GM21528 (cell line): ENCODE measurements around the gene RBM6.
A peak's percentile ranks its signal among the peaks of the same experiment; 100 is the strongest.
"Not testable (repeated sequence)": the region's sequence is repeated elsewhere in the genome, so short reads cannot be mapped to it uniquely, and the experiment has no call there.

Experiments
- ATAC-seq: cut with Tn5 transposase; IDR thresholded peaks from one replicate; pipeline ENCODE4 v1.9.1; 2021; ENCODE audit warnings: mild to moderate bottlenecking, moderate library complexity; ENCODE audit not compliant: unreplicated experiment, low FRiP score

RBM6 gene

GRCh38 chr3:49916686-49917085 lies 23.3 kb upstream of the RBM6 start:
- no peak for ATAC-seq

DNA sequence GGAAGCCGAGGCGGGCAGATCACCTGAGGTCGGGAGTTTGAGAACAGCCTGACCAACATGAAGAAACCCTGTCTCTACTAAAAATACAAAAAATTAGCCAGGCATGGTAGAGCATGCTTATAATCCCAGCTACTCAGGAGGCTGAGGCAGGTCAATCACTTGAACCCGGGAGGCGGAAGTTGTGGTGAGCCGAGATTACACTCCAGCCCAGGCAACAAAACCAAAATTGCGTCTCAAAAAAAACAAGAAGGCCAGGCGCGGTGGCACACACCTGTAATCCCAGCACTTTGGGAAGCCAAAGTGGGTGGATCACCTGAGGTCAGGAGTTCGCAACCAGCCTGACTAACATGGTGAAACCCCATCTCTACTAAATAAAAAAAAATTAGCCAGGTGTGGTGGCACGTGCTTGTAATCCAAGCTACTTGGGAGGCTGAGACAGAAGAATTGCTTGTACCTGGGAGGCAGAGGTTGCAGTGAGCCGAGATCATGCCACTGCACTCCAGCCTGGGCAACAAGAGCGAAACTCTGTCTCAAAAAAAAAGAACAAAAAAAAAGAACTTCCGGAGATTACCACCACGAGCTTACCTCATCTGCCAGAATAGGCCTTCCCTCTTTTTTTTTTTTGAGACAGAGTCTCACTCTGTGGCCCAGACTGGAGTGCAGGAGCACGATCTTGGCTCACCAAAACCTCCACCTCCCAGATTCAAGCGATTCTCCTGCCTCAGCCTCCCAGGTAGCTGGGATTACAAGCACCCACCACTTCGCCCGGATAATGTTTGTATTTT lies 22.0 kb upstream of the RBM6 start:
- ATAC-seq, result not testable (repeated sequence)

GRCh38 chr3:49924683-49925082 lies 15.3 kb upstream of the RBM6 start:
- ATAC-seq, result no peak

GRCh38 chr3:49925485-49925884 lies 14.5 kb upstream of the RBM6 start:
- ATAC-seq, result no peak

DNA sequence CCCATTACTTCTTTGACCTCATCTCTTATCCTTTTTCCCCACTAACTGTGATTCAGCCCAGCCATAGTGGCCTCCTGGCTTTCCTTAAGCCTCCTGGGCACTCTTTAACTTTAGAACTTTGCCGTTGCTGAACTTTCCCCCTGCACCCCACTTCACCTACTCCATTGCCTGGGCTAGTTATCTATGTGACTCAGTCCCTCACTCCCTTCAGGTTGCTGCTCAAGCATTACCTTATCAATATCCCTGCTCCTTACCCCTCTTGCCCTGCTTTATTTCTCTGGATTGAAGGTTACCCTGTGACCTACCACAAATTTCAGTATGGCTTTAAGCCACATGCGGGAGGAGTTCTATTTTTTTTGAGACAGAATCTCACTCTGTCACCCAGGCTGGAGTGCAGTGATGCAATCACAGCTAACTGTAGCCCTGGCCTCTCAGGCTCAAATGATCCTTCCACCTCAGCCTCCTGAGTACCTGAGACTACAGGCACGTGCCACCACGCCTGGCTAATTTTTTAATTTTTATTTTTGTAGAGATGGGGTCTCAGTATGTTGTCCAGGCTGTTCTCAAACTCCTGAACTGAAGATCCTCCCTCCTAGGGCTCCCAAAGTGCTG lies 13.7 kb upstream of the RBM6 start:
- no peak for ATAC-seq

- ATAC-seq, result no peak
Measured at GRCh38 chr3:49927798-49928197, 12.2 kb upstream of the RBM6 start.

DNA sequence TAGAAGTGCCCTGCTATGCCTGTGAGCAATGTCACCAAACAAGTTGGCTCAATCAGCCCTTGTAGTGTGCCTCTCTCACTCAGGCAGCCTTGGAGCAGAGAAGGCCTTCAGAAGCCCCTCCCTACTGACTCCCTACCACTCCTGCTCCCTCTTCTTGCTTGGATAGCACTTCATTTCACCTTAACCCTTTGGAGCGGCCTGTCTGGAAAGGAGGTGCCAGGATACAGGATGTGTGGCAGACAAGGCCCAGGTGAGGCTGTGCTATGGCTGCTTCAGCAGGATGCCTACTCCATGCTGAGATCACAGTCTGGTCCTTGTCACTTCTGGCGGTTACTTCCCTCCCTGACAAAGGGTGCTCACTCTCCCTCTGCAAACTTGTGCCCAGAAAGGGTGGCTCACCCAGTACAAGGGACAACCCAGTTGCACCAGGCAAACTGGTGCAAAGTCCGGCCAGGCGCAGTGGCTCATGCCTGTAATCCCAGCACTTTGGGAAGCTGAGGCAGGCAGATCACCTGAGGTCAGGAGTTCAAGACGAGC lies 11.4 kb upstream of the RBM6 start:
- ATAC-seq, result no peak

GRCh38 chr3:49929291-49930167 lies 10.4 kb upstream of the RBM6 start, which contains the start of gene MON1A:
TSS of gene MON1A (minus strand) at chr3:49929811. CDS start at chr3:49913346, 16,465 bp downstream.
- ATAC-seq, result peak; percentile 84

DNA sequence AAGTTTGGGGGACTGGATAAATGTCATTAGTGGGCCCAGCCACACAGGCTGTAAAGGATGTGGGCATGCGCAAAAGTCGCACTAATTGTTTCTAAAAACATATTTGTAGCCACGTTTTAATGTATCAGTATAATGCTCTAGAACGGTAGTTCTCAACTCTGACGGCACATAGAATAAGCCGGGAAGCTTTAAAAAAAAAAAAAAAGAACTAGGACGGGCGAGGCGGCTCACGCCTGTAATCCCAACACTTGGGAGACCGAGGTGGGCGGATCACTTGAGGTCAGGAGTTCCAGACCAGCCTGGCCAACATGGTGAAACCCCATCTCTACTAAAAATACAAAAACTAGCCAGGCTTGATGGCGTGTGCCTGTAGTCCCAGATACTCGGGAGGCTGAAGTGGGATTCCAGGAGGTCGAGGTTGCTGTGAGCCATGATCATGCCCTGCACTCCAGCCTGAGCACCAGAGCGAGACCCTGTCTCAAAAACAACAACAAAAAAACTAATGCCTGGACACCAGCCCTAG lies 9.7 kb upstream of the RBM6 start:
- no peak for ATAC-seq

DNA sequence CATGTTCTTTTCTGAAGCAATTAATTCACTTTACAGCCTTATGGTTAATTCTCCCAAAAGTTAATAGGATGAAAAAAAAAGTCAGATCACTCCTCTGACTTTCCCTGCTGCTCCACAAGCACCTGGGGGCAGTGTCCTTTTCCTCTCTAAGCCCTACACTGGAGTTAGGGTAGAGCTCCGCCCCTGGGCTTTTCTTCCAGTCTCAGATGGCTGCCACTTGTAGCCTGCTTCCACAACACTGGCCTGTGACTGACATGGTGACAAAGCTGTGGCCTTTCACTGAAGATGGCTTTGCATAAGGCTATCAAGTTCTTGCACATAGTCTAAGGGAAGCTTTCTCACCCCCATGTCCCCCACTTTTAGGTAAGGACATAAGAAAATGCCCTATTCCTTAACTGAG lies 9.0 kb upstream of the RBM6 start:
- ATAC-seq, result no peak

GRCh38 chr3:49932281-49932680 lies 7.7 kb upstream of the RBM6 start:
- not testable (repeated sequence) for ATAC-seq

DNA sequence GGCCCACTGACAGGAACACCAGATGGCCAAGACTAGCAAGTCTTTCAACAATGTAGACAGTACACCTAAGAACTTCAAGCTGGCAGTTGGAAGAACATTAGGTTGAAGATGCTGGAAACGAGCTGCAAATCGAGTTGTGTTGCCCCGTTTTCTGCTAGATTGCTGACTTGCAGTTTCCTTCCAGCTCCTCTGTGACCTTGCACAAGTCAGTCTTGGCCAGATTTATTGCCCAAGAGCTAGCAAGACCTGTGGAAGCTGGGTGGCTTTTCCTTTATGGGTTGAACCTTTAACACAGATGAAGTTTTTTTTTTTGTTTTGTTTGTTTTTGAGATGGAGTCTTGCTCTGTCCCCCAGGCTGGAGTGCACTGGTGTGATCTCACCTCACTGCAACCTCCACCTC lies 2.9 kb upstream of the RBM6 start:
- ATAC-seq, result no peak

- ATAC-seq, result no peak
Measured at GRCh38 chr3:49940667-49941249, 808 bp downstream of the RBM6 start.

DNA sequence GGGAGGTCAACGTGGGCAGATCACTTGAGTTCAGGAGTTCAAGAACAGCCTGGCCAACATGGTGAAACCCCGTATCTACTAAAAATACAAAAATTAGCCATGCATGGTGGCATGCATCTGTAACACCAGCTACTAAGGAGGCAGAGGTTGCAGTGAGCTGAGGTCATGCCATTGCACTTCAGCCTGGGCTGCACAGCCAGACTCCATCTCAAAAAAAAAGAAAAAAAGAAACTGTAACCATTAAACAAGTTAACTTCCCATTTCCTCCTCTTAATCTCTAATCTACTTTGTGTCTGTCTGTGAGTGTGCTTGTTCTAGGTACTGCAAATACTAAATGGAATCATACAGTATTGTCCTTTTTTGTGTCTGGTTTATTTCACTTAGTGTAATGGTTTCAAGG lies 2.7 kb downstream of the RBM6 start:
- no peak for ATAC-seq

GRCh38 chr3:49952924-49953323 lies 13.0 kb downstream of the RBM6 start:
- no peak for ATAC-seq

DNA sequence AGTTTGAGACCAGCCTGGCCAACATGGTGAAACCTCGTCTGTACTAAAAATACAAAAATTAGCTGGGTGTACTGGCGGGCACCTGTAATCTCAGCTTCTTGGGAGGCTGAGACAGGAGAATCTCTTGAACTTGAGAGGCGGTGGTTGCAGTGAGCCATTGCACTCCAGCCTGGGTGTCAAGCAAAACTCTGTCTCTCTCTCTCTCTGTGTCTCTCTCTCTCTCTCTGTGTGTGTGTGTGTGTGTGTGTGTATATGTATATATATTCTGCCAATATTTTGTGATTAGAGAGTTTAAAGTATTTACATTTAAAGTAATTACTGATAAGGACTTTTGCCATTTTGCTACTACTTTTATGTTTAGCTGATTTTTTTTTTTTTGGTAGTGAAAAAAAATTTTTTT lies 15.7 kb downstream of the RBM6 start:
- no peak for ATAC-seq

DNA sequence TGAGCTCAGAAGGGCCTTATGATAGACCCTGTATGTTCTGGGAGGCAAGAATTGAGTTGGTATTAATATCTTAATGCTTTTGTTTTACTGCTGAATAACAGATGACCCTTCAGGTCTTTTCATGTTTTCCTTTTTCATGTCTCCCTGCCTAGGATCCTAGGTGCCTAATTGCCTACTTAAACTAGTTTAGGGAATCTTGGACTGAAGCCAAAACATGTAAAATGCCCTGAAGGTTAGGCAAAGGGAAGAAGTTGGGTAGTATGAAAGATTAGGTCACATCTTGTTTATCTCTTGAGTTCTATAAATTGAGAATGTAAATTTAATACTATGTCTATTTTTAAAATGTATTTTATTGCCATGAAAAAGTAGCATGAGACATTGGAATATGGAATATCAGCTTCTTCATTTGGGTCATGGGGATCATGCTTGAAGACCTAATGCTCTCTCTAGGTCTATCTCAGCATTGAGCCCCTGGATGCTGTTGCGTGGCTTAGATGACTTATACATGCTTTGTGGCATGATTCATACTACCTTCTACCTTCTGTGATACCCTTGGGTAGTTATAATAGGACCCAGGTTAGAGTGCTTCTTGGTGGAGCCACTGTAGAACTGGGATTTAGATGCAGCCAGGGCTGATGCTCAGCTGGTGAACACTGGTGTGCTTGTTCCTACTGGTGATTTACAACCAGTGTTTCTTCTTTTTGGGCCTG lies 26.4 kb downstream of the RBM6 start:
- no peak for ATAC-seq

DNA sequence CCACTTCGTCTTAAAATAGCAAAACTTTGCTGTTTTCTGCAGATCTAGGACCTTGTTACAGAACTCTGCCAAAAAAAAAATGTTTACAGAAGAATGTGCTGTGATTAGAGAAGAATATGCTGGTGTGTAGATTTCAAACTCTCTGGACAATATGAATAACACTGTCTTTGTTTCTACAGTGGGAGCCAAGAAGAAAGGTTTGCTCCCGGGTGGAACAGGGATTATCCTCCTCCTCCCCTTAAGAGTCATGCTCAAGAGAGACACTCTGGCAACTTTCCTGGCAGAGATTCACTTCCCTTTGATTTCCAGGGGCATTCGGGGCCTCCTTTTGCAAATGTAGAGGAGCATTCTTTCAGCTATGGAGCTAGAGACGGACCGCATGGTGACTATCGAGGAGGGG lies 27.3 kb downstream of the RBM6 start:
- no peak for ATAC-seq

- ATAC-seq, result no peak
Measured at GRCh38 chr3:49968346-49968745, 28.4 kb downstream of the RBM6 start.

- ATAC-seq, result no peak
Measured at GRCh38 chr3:49972656-49973055, 32.7 kb downstream of the RBM6 start.
